Ishikawa (cell line): ENCODE results near the gene RRBP1.

Experiments
- CEBPB ChIP-seq: IDR thresholded peaks from 2 replicates; pipeline ENCODE4 v1.6.1; 2012
- CREB1 ChIP-seq: IDR thresholded peaks from 2 replicates; pipeline ENCODE4 v1.6.1; 2012; ENCODE audit warnings: low read depth
- EGR1 ChIP-seq: IDR thresholded peaks from 2 replicates; pipeline ENCODE4 v1.6.1; 2012
- EP300 ChIP-seq: IDR thresholded peaks from 2 replicates; pipeline ENCODE4 v1.6.1; 2012; ENCODE audit warnings: borderline replicate concordance
- FOXM1 ChIP-seq: IDR thresholded peaks from 2 replicates; pipeline ENCODE4 v1.6.1; 2012; ENCODE audit warnings: low read depth, borderline replicate concordance
- RAD21 ChIP-seq: IDR thresholded peaks from 2 replicates; pipeline ENCODE4 v1.6.1; 2012; ENCODE audit warnings: low read depth
- TAF1 ChIP-seq: IDR thresholded peaks from 2 replicates; pipeline ENCODE4 v1.6.1; 2012; ENCODE audit warnings: low read depth, mild to moderate bottlenecking
- TCF12 ChIP-seq: IDR thresholded peaks from 2 replicates; pipeline ENCODE4 v1.6.1; 2012; ENCODE audit warnings: low read depth
- USF1 ChIP-seq: IDR thresholded peaks from 2 replicates; pipeline ENCODE4 v1.6.1; 2012
- YY1 ChIP-seq: IDR thresholded peaks from 2 replicates; pipeline ENCODE4 v1.6.1; 2012; ENCODE audit warnings: low read depth
- ZBTB7A ChIP-seq: IDR thresholded peaks from 2 replicates; pipeline ENCODE4 v1.6.1; 2012; ENCODE audit warnings: low read depth
- TF ChIP-seq, protein P1 (sequence below): IDR thresholded peaks from 2 replicates; pipeline ENCODE4 v1.6.1; 2012; ENCODE audit warnings: low read depth, mild to moderate bottlenecking

DNA sequence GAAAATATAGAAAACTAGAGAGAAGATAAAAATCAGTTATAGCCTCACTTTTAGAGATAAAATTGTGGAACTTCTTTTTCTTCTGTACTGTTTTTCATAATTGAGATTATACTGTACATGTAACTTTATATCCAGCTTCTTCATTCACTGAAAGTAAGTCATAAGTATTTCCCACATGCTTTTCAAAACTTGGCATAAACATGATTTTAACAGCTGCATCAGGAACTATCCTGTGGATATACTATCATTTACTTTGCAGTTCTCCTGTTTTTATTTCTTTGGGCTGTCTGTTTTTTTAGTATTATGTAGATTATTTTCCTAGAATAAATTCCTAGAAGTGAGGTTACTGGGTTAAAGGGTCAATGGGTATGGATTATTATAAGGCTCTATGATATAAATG is 97.4 kb downstream of the RRBP1 start:
- TF ChIP-seq RAD21: no peak
- TF ChIP-seq CEBPB: no peak
- TF ChIP-seq, protein P1, sequence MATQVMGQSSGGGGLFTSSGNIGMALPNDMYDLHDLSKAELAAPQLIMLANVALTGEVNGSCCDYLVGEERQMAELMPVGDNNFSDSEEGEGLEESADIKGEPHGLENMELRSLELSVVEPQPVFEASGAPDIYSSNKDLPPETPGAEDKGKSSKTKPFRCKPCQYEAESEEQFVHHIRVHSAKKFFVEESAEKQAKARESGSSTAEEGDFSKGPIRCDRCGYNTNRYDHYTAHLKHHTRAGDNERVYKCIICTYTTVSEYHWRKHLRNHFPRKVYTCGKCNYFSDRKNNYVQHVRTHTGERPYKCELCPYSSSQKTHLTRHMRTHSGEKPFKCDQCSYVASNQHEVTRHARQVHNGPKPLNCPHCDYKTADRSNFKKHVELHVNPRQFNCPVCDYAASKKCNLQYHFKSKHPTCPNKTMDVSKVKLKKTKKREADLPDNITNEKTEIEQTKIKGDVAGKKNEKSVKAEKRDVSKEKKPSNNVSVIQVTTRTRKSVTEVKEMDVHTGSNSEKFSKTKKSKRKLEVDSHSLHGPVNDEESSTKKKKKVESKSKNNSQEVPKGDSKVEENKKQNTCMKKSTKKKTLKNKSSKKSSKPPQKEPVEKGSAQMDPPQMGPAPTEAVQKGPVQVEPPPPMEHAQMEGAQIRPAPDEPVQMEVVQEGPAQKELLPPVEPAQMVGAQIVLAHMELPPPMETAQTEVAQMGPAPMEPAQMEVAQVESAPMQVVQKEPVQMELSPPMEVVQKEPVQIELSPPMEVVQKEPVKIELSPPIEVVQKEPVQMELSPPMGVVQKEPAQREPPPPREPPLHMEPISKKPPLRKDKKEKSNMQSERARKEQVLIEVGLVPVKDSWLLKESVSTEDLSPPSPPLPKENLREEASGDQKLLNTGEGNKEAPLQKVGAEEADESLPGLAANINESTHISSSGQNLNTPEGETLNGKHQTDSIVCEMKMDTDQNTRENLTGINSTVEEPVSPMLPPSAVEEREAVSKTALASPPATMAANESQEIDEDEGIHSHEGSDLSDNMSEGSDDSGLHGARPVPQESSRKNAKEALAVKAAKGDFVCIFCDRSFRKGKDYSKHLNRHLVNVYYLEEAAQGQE: no peak
- no peak for TF ChIP-seq EGR1
- TF ChIP-seq TAF1: no peak
- TF ChIP-seq CREB1: no peak
- TF ChIP-seq FOXM1: no peak
- TF ChIP-seq EP300: no peak
- no peak for TF ChIP-seq YY1
- TF ChIP-seq TCF12: no peak
- TF ChIP-seq ZBTB7A: no peak
- no peak for TF ChIP-seq USF1
